ENCODE results near the gene EFCAB6.

The EFCAB6 gene

GRCh38 chr22:43543522-43544288 lies 268.4 kb downstream of the EFCAB6 start:
- no peak overlapping the region for H3K4me3 ChIP-seq (ENCODE audit: low read depth, low read length)
- no peak for TF ChIP-seq CTCF (IDR thresholded peaks at IDR 0.05; ENCODE audit: borderline replicate concordance, insufficient read depth, low read depth, low read length)

GRCh38 chr22:43542681-43543521 lies 269.2 kb downstream of the EFCAB6 start:
- no peak for TF ChIP-seq CTCF (IDR thresholded peaks at IDR 0.05; ENCODE audit: borderline replicate concordance, insufficient read depth, low read depth, low read length)
- H3K4me3 ChIP-seq (ENCODE audit: low read depth, low read length): no peak overlapping the region

GRCh38 chr22:43541462-43542407 lies 270.4 kb downstream of the EFCAB6 start:
- no peak for TF ChIP-seq CTCF (IDR thresholded peaks at IDR 0.05; ENCODE audit: borderline replicate concordance, insufficient read depth, low read depth, low read length)

GRCh38 chr22:43541022-43541421 lies 271.1 kb downstream of the EFCAB6 start:
- TF ChIP-seq CTCF (IDR thresholded peaks at IDR 0.05; ENCODE audit: borderline replicate concordance, insufficient read depth, low read depth, low read length): no peak

More at GRCh38 chr22:43541462-43542407, 270.4 kb downstream of the EFCAB6 start:
- no peak overlapping the region for H3K4me3 ChIP-seq (ENCODE audit: low read depth, low read length)

GRCh38 chr22:43540529-43540923 lies 271.6 kb downstream of the EFCAB6 start:
- no peak for TF ChIP-seq CTCF (IDR thresholded peaks at IDR 0.05; ENCODE audit: borderline replicate concordance, insufficient read depth, low read depth, low read length)
- H3K4me3 ChIP-seq (ENCODE audit: low read depth, low read length): no peak overlapping the region

More at GRCh38 chr22:43541022-43541421, 271.1 kb downstream of the EFCAB6 start:
- H3K4me3 ChIP-seq (ENCODE audit: low read depth, low read length): no peak overlapping the region

GRCh38 chr22:43539572-43540528 lies 272.3 kb downstream of the EFCAB6 start:
- H3K4me3 ChIP-seq (ENCODE audit: low read depth, low read length): no peak overlapping the region
- no peak for TF ChIP-seq CTCF (IDR thresholded peaks at IDR 0.05; ENCODE audit: borderline replicate concordance, insufficient read depth, low read depth, low read length)
